SK-N-SH (cell line): Measurements from ENCODE around the gene NBL1. TPM values are rescaled to one million over a fixed set of nuclear protein-coding genes. Genes with fewer than 3 reads are reported as not detected.
A peak's percentile ranks its signal among the peaks of the same experiment; 100 is the strongest.

ENCODE experiments used
- CTCF ChIA-PET: fragments of 300-600, 350-600 bp; formaldehyde crosslinking; extraction: SDS; loops from one replicate; lab custom pipeline; 2021; lab: Yijun Ruan, JAX
- POLR2A ChIA-PET: fragments of 350-600 bp; sonication (Branson Sonifier 250); formaldehyde crosslinking; extraction: SDS; loops from one replicate; lab custom pipeline; 2020; ENCODE audit warnings: antibody characterized with exemption, inconsistent platforms; lab: Yijun Ruan, JAX
- DNase-seq: peaks from one replicate; pipeline ENCODE4 v3.0.0; 2012
- H2AFZ ChIP-seq: fragments of 200-600 bp; sonication (generic); 2 replicates; pipeline ENCODE4 v1.8.1; 2016; ENCODE audit warnings: antibody characterized with exemption, mild to moderate bottlenecking, low read depth
- H3F3A ChIP-seq: fragments of 200-600 bp; sonication (generic); replicated peaks from 2 replicates; pipeline ENCODE3; 2016; ENCODE audit warnings: antibody characterized with exemption, mild to moderate bottlenecking; ENCODE audit not compliant: insufficient read depth
- H3K27ac ChIP-seq, 2 experiments: fragments of 200-500 bp in 1 of 2; fragments of 200-600 bp in 1 of 2; sonication (Bioruptor generic) in 1 of 2; sonication (generic), shearing (Covaris generic) in 1 of 2; 2 replicates each; pipeline versions ENCODE4 v1.5.1 to v1.6.1; 2014 to 2016; ENCODE audit warnings: low read depth in 2 of 2, inconsistent platforms in 1 of 2, low read length in 1 of 2, mild to moderate bottlenecking in 1 of 2, mixed read lengths in 1 of 2
- H3K27me3 ChIP-seq: fragments of 200-600 bp; sonication (generic), shearing (Covaris generic); 2 replicates; pipeline ENCODE4 v1.6.1; 2016; ENCODE audit warnings: mixed run types; ENCODE audit not compliant: insufficient read depth
- H3K36me3 ChIP-seq, 2 experiments: fragments of 200-500 bp in 1 of 2; fragments of 200-600 bp in 1 of 2; sonication (Bioruptor generic) in 1 of 2; sonication (generic) in 1 of 2; replicated peaks in 1 of 2; 2 replicates each; pipeline versions ENCODE3 to v1.5.1; 2014 to 2016; ENCODE audit warnings: low read length in 1 of 2, mild to moderate bottlenecking in 1 of 2; ENCODE audit not compliant: insufficient read depth in 2 of 2, control insufficient read depth in 1 of 2
- H3K4me1 ChIP-seq, 2 experiments: fragments of 200-500 bp in 1 of 2; fragments of 200-600 bp in 1 of 2; sonication (Bioruptor generic) in 1 of 2; sonication (generic), shearing (Covaris generic) in 1 of 2; 2 replicates each; pipeline versions ENCODE4 v1.5.1 to v1.6.1; 2014 to 2016; ENCODE audit warnings: low read depth in 1 of 2, low read length in 1 of 2, mixed run types in 1 of 2; ENCODE audit not compliant: insufficient read depth in 2 of 2, control insufficient read depth in 1 of 2
- H3K4me2 ChIP-seq: fragments of 200-600 bp; sonication (generic), shearing (Covaris generic); 2 replicates; pipeline ENCODE4 v1.6.1; 2017; ENCODE audit warnings: mixed run types
- H3K4me3 ChIP-seq, 2 experiments: fragments of 200-500 bp in 1 of 2; fragments of 200-600 bp in 1 of 2; sonication (Bioruptor generic) in 1 of 2; sonication (generic), shearing (Covaris generic) in 1 of 2; 2 replicates each; pipeline versions ENCODE4 v1.5.1 to v1.8.1; 2014 to 2016; ENCODE audit warnings: low read depth in 2 of 2, inconsistent platforms in 1 of 2, low read length in 1 of 2, mild to moderate bottlenecking in 1 of 2, mixed read lengths in 1 of 2, moderate library complexity in 1 of 2
- H3K79me2 ChIP-seq: fragments of 200-600 bp; sonication (generic); 2 replicates; pipeline ENCODE4 v1.8.1; 2017; ENCODE audit warnings: mild to moderate bottlenecking; ENCODE audit not compliant: insufficient read depth
- H3K9ac ChIP-seq: fragments of 200-600 bp; sonication (generic); 2 replicates; pipeline ENCODE4 v1.6.1; 2017; ENCODE audit warnings: mixed run types
- H3K9me2 ChIP-seq: fragments of 200-600 bp; sonication (generic); 2 replicates; pipeline ENCODE4 v1.6.1; 2017; ENCODE audit warnings: mixed run types
- H3K9me3 ChIP-seq: fragments of 200-600 bp; sonication (generic); 2 replicates; pipeline ENCODE4 v1.6.1; 2017; ENCODE audit warnings: mixed run types, mild to moderate bottlenecking, moderate library complexity
- H4K20me1 ChIP-seq: fragments of 200-600 bp; sonication (generic); 2 replicates; pipeline ENCODE4 v1.6.1; 2017; ENCODE audit warnings: mild to moderate bottlenecking, mixed run types; ENCODE audit not compliant: insufficient read depth
- FOXJ3 ChIP-seq: sonication (generic); formaldehyde crosslinking; IDR thresholded peaks from 2 replicates; pipeline ENCODE4 v1.5.1; 2020; ENCODE audit warnings: mild to moderate bottlenecking, missing genetic modification reagents
- GABPA ChIP-seq: IDR thresholded peaks from 2 replicates; pipeline ENCODE4 v1.4.0; 2012; ENCODE audit warnings: low read depth, mild to moderate bottlenecking
- GATA2 ChIP-seq: sonication (generic); formaldehyde crosslinking; IDR thresholded peaks from 2 replicates; pipeline ENCODE4 v1.5.0; 2020; ENCODE audit warnings: mild to moderate bottlenecking, missing genetic modification reagents
- JUND ChIP-seq: IDR thresholded peaks from 2 replicates; pipeline ENCODE4 v1.4.0; 2012
- SIN3A ChIP-seq: IDR thresholded peaks from 2 replicates; pipeline ENCODE4 v1.6.1; 2012; ENCODE audit warnings: low read depth, mild to moderate bottlenecking, low read length, moderate library complexity, borderline replicate concordance
- WGBS: methylation state at CpG from one replicate; pipeline ENCODE4 v1.1.6; 2017; ENCODE audit warnings: low lambda C conversion rate; 5-methylcytosine and 5-hydroxymethylcytosine counted together
- polyA plus RNA-seq, 3 experiments: library from polyadenylated mRNA; depleted of rRNA; stranded (reverse); fragments of >200 nt; gene quantifications; 2 replicates each; pipeline ENCODE4 v1.2.3, GENCODE V29; 2012
- TF ChIP-seq, protein P1 (sequence below): IDR thresholded peaks from 2 replicates; pipeline ENCODE4; 2012
- TF ChIP-seq, protein P2 (sequence below): IDR thresholded peaks from 2 replicates; pipeline ENCODE4 v1.6.1; 2012; ENCODE audit warnings: mild to moderate bottlenecking, low read depth, low read length, moderate library complexity
- TF ChIP-seq, protein P3 (sequence below): IDR thresholded peaks from 2 replicates; pipeline ENCODE4 v1.4.0; 2012; ENCODE audit warnings: low read depth, borderline replicate concordance
- TF ChIP-seq, protein P4 (sequence below): fragments of 150-350 bp; IDR thresholded peaks from 2 replicates; pipeline ENCODE4 v1.6.1; 2016; ENCODE audit warnings: mild to moderate bottlenecking, low read depth, low read length

NBL1 gene
- polyA plus RNA-seq, 1 of the 3 experiments (the other 2 are of a cell fraction): 36.1 TPM

DNA sequence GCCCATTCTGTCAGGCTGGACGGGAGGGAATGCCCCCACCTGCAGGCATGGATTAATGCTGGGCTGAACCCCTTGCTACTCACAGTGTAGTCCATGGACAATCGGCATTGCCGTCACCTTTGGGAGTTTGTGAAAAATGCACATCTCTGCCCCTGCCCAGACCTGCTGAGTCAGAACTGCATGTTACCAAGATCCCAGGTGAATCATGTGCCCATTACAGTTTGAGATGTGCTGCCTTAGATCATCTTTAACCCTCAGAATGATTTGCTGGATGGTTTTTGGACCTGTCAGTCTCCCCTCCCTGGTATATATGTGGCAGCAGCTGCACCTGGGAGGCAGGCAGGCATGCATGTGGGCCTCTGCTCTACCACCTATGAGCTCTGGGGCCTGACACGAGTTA lies 35.6 kb downstream of the NBL1 start:
- Histone ChIP-seq H3K9me2 (no peaks in the 10 kb centered on the region), H3F3A (no peaks in the 10 kb centered on the region), H3K9me3 (no peaks in the 10 kb centered on the region), H3K27ac (no peak overlapping the region), H3K36me3 (no peaks in the 10 kb centered on the region), H3K9ac (no peak overlapping the region), H4K20me1 (no peaks in the 10 kb centered on the region), H3K4me3 (no peak overlapping the region), H3K79me2 (no peaks in the 10 kb centered on the region), H2AFZ (no peak overlapping the region), H3K4me2 (no peak overlapping the region), H3K27me3 (no peaks in the 10 kb centered on the region), H3K4me1 (peaks cover 0 to 6% of the 10 kb centered on the region in 2 experiments; a peak in 1 of 4 replicates)
- no peak for DNase-seq
- WGBS: 23% methylated on average over 2 of the region's 4 CpGs
- TF ChIP-seq FOXJ3 (CRISPR knock-in tag): no peak
- TF ChIP-seq, protein P1, sequence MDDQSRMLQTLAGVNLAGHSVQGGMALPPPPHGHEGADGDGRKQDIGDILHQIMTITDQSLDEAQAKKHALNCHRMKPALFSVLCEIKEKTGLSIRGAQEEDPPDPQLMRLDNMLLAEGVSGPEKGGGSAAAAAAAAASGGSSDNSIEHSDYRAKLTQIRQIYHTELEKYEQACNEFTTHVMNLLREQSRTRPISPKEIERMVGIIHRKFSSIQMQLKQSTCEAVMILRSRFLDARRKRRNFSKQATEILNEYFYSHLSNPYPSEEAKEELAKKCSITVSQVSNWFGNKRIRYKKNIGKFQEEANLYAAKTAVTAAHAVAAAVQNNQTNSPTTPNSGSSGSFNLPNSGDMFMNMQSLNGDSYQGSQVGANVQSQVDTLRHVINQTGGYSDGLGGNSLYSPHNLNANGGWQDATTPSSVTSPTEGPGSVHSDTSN: no peak
- ChIA-PET POLR2A (no interaction called here), CTCF (interaction anchor here (1.0 to 33.1 kb wide), 2 partner anchors 18 to 28 kb away, joined by 7 to 553 read pairs; no protein-coding TSS in a partner anchor)

DNA sequence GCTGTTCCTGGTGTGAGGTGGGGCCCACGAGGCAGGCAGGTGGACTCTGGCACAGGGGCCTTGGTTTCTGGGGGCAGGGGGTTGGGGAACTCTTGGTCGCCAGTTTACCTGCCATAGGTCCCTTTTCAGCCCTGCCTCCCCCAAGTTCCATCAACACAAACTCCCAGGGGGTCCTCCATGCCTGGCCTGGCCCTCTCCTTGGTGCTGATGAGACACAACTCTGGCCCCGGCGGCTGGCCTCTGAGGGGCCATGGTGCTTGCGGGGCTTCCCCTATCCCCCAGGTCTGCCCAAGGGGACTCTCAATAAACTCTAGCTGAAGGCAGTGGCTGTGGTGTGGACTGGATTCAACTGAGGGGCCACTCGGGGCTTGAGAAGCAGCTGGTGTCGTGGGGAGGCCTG lies 36.5 kb downstream of the NBL1 start:
- CTCF ChIA-PET: interaction anchor here (1.1 to 33.1 kb wide), 4 partner anchors 11 to 27 kb away, joined by 3 to 553 read pairs (median 6); no protein-coding TSS in a partner anchor
- WGBS: 83% methylated on average over 4 of the region's 7 CpGs
- Histone ChIP-seq H3K27ac (no peak overlapping the region), H3K79me2 (no peaks in the 10 kb centered on the region), H3K27me3 (no peaks in the 10 kb centered on the region), H2AFZ (no peak overlapping the region), H3K9me2 (no peaks in the 10 kb centered on the region), H3K9me3 (no peaks in the 10 kb centered on the region), H3K36me3 (no peaks in the 10 kb centered on the region), H3K9ac (no peak overlapping the region), H3K4me1 (peaks cover 0 to 6% of the 10 kb centered on the region in 2 experiments; a peak in 1 of 4 replicates), H3F3A (no peaks in the 10 kb centered on the region), H3K4me3 (no peak overlapping the region)
- DNase-seq: no peak
- POLR2A ChIA-PET: no interaction called here
- TF ChIP-seq, protein P1: no peak
- TF ChIP-seq, protein P2, sequence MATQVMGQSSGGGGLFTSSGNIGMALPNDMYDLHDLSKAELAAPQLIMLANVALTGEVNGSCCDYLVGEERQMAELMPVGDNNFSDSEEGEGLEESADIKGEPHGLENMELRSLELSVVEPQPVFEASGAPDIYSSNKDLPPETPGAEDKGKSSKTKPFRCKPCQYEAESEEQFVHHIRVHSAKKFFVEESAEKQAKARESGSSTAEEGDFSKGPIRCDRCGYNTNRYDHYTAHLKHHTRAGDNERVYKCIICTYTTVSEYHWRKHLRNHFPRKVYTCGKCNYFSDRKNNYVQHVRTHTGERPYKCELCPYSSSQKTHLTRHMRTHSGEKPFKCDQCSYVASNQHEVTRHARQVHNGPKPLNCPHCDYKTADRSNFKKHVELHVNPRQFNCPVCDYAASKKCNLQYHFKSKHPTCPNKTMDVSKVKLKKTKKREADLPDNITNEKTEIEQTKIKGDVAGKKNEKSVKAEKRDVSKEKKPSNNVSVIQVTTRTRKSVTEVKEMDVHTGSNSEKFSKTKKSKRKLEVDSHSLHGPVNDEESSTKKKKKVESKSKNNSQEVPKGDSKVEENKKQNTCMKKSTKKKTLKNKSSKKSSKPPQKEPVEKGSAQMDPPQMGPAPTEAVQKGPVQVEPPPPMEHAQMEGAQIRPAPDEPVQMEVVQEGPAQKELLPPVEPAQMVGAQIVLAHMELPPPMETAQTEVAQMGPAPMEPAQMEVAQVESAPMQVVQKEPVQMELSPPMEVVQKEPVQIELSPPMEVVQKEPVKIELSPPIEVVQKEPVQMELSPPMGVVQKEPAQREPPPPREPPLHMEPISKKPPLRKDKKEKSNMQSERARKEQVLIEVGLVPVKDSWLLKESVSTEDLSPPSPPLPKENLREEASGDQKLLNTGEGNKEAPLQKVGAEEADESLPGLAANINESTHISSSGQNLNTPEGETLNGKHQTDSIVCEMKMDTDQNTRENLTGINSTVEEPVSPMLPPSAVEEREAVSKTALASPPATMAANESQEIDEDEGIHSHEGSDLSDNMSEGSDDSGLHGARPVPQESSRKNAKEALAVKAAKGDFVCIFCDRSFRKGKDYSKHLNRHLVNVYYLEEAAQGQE: peak; percentile 73; the same call in 1 of the 2 replicates
- TF ChIP-seq, protein P3, sequence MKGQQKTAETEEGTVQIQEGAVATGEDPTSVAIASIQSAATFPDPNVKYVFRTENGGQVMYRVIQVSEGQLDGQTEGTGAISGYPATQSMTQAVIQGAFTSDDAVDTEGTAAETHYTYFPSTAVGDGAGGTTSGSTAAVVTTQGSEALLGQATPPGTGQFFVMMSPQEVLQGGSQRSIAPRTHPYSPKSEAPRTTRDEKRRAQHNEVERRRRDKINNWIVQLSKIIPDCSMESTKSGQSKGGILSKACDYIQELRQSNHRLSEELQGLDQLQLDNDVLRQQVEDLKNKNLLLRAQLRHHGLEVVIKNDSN: no peak
- TF ChIP-seq JUND (no peak), GABPA (no peak), SIN3A (no peak), GATA2 (no peak)
- TF ChIP-seq, protein P4, sequence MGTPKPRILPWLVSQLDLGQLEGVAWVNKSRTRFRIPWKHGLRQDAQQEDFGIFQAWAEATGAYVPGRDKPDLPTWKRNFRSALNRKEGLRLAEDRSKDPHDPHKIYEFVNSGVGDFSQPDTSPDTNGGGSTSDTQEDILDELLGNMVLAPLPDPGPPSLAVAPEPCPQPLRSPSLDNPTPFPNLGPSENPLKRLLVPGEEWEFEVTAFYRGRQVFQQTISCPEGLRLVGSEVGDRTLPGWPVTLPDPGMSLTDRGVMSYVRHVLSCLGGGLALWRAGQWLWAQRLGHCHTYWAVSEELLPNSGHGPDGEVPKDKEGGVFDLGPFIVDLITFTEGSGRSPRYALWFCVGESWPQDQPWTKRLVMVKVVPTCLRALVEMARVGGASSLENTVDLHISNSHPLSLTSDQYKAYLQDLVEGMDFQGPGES: no peak
- TF ChIP-seq, all 33 proteins: peak for 1
- Histone ChIP-seq H3K4me2 (no peak overlapping the region), H4K20me1 (no peaks in the 10 kb centered on the region)
